ENCODE results near the gene CIAPIN1.
A peak's percentile ranks its signal among the peaks of the same experiment; 100 is the strongest.

CIAPIN1 gene

GRCh38 chr16:57475711-57476339 is 28.6 kb upstream of the CIAPIN1 start:
- peak; percentile 96 for TF ChIP-seq CTCF (IDR thresholded peaks at IDR 0.05; ENCODE audit: borderline replicate concordance, insufficient read depth, low read depth, low read length)
- peak overlapping the region; percentile 29 for H3K4me3 ChIP-seq (ENCODE audit: low read depth, low read length)

- H3K4me3 ChIP-seq (ENCODE audit: low read depth, low read length): peak overlapping the region; percentile 0
Measured at GRCh38 chr16:57474671-57475661, 27.8 kb upstream of the CIAPIN1 start.

GRCh38 chr16:57473906-57474305 is 26.7 kb upstream of the CIAPIN1 start:
- TF ChIP-seq CTCF (IDR thresholded peaks at IDR 0.05; ENCODE audit: borderline replicate concordance, insufficient read depth, low read depth, low read length): no peak
- H3K4me3 ChIP-seq (ENCODE audit: low read depth, low read length): no peak overlapping the region

More at GRCh38 chr16:57474671-57475661, 27.8 kb upstream of the CIAPIN1 start:
- no peak for TF ChIP-seq CTCF (IDR thresholded peaks at IDR 0.05; ENCODE audit: borderline replicate concordance, insufficient read depth, low read depth, low read length)

GRCh38 chr16:57473176-57473840 is 26.1 kb upstream of the CIAPIN1 start:
- TF ChIP-seq CTCF (IDR thresholded peaks at IDR 0.05; ENCODE audit: borderline replicate concordance, insufficient read depth, low read depth, low read length): no peak

GRCh38 chr16:57472665-57473060 is 25.5 kb upstream of the CIAPIN1 start:
- no peak for TF ChIP-seq CTCF (IDR thresholded peaks at IDR 0.05; ENCODE audit: borderline replicate concordance, insufficient read depth, low read depth, low read length)
- H3K4me3 ChIP-seq (ENCODE audit: low read depth, low read length): no peak overlapping the region

More at GRCh38 chr16:57473176-57473840, 26.1 kb upstream of the CIAPIN1 start:
- H3K4me3 ChIP-seq (ENCODE audit: low read depth, low read length): no peak overlapping the region

GRCh38 chr16:57471852-57472664 is 24.9 kb upstream of the CIAPIN1 start:
- H3K4me3 ChIP-seq (ENCODE audit: low read depth, low read length): no peak overlapping the region
- no peak for TF ChIP-seq CTCF (IDR thresholded peaks at IDR 0.05; ENCODE audit: borderline replicate concordance, insufficient read depth, low read depth, low read length)
